ENCODE data around the gene DDX42.

DNA sequence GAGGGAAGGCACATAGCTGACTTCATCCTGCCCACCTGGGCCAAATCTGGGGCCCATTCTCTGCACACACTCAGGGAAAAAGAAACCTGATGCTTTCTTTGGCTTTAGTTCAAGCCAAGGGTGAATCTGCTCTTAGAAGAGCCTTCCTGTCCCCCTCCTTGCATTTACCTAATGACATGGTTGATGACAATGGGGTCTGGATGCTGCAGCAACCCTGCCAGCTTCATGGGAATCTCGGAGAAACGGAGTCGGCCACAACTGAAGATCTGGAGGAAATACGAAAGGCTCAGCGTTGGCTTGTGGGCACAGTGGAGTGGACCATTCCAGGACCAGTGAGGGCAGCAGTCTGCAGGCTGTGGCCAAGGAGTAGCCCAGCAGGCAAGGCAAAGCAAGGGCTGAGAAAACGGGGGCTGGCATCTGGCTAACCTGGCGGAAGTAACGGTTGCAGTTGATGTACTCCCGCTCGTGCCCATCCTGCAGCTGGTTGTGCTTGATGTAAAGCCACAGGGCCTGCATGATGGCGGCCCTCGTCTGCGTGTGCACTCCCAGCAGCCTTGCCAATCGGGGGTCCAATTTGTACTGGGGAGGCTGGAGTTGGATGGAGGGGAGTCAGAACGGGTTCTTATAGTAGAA lies 59.9 kb downstream of the DDX42 start:
- TF ChIP-seq, protein P1, sequence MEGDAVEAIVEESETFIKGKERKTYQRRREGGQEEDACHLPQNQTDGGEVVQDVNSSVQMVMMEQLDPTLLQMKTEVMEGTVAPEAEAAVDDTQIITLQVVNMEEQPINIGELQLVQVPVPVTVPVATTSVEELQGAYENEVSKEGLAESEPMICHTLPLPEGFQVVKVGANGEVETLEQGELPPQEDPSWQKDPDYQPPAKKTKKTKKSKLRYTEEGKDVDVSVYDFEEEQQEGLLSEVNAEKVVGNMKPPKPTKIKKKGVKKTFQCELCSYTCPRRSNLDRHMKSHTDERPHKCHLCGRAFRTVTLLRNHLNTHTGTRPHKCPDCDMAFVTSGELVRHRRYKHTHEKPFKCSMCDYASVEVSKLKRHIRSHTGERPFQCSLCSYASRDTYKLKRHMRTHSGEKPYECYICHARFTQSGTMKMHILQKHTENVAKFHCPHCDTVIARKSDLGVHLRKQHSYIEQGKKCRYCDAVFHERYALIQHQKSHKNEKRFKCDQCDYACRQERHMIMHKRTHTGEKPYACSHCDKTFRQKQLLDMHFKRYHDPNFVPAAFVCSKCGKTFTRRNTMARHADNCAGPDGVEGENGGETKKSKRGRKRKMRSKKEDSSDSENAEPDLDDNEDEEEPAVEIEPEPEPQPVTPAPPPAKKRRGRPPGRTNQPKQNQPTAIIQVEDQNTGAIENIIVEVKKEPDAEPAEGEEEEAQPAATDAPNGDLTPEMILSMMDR (IDR thresholded peaks at IDR 0.05; ENCODE audit: insufficient read depth, low read depth, low read length), result no peak
- no peak for TF ChIP-seq EZH2 (IDR thresholded peaks at IDR 0.05; ENCODE audit: insufficient read depth, low read length)
